Measurements from ENCODE around the gene SLC35F1.
A peak's percentile ranks its signal among the peaks of the same experiment; 100 is the strongest.
"Not testable (repeated sequence)": the region's sequence is repeated elsewhere in the genome, so short reads cannot be mapped to it uniquely, and the experiment has no call there.

Gene SLC35F1

GRCh38 chr6:117928833-117929232, 21.8 kb downstream of the SLC35F1 start:
- DNase-seq, result no peak

- no peak for DNase-seq
Measured at GRCh38 chr6:117929501-117929900, 22.4 kb downstream of the SLC35F1 start.

DNA sequence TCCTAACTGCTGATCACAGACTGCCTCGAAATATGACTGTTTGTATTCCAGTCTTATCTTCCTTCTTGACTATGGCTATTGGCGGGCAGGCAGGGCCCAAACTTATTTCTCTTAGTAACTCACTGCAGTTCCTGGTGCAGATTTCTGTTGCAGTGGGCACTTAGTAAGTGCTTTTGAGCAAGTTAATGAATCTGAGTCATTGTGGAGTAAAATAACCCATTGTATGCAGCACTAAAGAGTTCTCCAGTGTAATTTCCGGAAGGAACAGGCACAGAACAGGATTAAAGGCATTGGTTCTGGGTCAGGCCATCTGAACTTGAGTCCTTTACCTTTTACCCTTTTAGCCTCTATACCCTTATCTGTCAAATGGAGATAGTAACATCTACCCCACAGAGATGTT, 23.6 kb downstream of the SLC35F1 start:
- no peak for DNase-seq

GRCh38 chr6:117932001-117932400, 24.9 kb downstream of the SLC35F1 start:
- no peak for DNase-seq

DNA sequence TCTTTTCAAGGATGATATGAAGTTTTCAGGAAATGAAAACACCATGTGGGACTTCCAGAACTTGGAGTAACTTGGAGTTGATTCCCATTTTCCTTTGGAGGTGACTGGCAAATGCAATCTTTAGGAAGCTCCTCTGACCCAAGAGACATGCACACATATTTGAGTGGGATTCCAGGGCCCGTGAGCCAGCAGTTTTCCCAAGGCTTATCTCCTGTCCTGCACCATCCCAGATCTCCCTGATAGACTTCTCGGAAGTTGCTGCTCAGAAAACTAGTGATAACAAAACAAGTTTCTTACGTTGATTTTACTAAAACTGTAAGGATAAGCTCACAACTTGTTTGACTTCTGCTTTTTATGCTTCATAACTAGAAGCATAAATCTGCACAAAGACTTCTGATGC, 25.6 kb downstream of the SLC35F1 start:
- no peak for DNase-seq

GRCh38 chr6:117933471-117933870, 26.4 kb downstream of the SLC35F1 start:
- DNase-seq, result no peak

GRCh38 chr6:117938311-117938995, 31.4 kb downstream of the SLC35F1 start:
- DNase-seq, result no peak

DNA sequence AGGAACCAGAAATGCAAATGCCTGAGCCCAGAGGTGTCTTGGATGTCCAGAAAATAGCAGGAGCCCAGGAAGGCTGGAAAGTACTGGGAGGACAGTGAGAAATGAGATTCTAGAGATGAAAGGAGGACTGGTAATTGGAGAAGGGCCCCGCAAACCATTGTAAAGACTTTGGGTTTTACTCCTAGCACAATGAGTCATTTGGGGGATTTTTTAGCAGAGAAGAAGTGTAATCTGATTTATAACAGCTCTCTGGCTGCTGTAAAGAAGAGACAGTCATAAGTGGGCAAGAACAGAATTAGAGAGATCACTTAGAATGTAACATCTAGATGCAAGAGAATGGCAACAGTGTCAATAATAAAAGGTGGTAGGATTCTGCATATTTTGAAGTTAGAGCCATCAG, 40.2 kb downstream of the SLC35F1 start:
- no peak for DNase-seq

DNA sequence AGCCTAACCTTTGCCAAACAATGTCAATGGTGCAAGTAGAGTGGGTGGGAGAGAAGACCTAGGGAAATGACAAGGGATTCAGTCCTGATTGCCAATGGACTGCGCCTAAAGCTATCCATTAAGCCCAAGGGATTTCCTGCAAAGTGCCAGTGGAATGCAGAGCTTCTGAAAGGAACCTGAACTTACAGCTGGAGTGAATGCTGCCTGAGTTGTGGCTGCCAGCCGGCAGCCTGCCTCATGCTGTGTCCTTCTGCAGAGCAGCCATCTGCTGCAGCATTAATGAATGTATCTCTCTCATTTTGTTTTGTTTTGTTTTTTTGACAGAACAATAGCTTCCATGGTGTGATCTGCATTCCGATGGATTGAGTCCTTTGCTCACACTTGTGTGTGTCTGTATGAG, 44.7 kb downstream of the SLC35F1 start:
- DNase-seq, result no peak

DNA sequence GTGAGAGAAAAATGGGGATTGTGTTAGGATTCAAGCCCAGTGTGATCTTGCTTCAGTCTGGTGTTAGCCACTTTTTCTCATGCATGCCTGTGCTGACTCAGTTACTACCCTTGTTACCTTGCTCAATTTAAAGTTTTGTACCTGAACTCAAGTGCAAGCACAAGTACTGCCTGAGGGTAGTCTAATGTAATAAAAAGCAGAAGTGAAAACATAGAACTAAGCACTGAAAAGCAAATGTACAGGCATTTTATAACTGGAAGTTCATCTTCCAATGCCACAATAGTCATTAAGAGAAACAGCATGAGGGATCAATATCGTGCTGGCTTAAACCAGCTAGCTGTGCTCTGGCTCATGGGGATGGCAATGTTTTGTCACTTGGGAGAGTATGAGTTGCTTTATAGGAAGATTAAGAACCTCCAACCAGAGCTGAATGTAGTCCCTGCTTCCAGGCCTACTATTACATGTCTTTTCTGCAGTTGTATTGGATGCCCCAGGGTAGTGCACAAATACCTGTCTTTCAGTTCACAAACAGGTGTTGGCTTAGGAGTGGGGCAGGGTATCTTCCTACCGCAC, 48.7 kb downstream of the SLC35F1 start:
- DNase-seq, result no peak

DNA sequence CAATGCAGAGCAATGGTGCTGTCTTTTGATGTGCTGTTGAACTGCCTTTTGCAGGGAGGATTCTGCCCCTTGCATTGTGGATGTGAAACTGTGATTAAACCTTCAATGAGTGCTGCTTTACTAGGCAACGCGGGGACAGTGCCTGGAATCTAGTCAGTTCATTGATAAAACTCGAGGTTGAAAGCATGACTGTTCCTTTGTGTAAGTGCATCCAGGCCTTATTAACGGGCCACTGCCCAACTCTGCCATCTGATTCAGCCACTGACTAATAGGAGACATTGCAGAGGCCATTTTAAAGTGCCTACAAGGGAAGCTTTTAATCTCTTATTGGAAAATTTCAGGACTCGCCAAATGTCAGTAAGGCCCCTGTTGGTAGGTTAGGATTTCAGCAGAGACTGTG, 49.3 kb downstream of the SLC35F1 start:
- no peak for DNase-seq

DNA sequence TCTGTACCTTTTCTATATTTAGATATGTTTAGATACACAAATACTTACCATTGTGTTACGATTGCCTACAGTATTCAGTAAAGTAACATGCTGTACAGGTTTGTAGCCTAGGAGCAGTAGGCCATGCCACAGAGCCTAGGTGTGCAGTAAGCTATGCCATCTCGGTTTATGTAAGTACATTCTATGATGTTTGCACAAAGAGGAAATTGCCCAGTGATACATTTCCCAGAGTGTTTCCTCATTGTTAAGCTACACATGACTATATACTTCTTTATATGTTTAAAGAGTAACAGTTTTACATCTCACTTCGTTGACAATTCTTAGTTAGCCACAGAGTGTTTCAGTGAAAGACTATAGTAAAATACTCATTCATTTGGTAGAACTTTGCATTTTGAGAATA, 51.5 kb downstream of the SLC35F1 start:
- DNase-seq, result no peak

- no peak for DNase-seq
Measured at GRCh38 chr6:117960877-117961276, 53.8 kb downstream of the SLC35F1 start.

GRCh38 chr6:117961301-117961700, 54.2 kb downstream of the SLC35F1 start:
- no peak for DNase-seq

GRCh38 chr6:117965763-117966162, 58.7 kb downstream of the SLC35F1 start:
- DNase-seq, result not testable (repeated sequence)

GRCh38 chr6:117971637-117972036, 64.6 kb downstream of the SLC35F1 start:
- DNase-seq, result no peak

- DNase-seq, result no peak
Measured at GRCh38 chr6:117974914-117975627, 68.0 kb downstream of the SLC35F1 start.

DNA sequence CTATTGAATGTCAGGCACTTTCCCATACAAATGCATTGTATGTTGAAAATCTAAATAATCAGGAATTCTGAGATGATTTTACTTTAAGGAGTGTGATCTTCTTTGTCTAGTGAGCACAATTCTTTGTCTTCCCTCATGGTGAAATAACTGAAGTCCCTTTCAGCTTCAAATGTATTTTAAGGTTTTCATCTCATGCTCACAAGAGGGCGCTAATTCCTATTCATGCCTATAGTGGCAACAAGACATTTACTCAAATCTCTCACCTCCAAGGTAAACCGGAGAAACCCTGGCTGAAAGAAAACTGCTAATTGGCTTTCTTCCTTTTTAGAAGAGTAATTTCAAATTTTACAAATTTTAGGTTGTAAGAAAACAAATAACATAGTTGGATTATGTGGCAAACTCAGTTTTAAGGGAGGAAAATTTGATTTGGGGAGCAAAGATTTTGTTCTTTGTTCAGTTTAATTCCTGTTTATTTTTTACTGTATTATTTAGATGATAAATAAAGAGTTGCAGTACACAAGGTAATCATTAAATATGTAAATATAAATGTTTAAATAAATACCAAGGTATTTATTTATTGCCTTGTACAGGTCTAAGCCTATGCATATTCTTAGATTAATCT, 69.1 kb downstream of the SLC35F1 start:
- peak; percentile 49 for DNase-seq

- DNase-seq, result no peak
Measured at GRCh38 chr6:117985916-117986315, 78.9 kb downstream of the SLC35F1 start.

DNA sequence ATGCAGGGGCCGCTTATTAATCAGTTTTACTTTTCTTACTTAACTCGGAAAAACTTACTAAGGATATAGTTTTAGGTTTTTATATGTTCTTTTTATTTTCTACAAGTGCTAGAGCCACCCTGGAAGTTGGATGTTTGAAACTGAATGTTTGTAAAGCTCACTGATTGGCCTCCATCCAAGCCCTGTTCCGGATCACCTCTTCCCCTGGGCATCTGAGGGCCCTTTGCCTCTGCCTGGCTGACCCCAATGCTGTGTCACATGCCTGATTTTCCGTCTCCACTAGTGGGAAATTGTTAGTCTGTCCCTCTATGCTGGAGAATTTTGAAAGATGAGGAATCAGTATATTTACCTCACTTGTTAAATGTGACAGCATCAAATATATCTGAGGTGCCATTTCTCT, 79.3 kb downstream of the SLC35F1 start:
- no peak for DNase-seq

DNA sequence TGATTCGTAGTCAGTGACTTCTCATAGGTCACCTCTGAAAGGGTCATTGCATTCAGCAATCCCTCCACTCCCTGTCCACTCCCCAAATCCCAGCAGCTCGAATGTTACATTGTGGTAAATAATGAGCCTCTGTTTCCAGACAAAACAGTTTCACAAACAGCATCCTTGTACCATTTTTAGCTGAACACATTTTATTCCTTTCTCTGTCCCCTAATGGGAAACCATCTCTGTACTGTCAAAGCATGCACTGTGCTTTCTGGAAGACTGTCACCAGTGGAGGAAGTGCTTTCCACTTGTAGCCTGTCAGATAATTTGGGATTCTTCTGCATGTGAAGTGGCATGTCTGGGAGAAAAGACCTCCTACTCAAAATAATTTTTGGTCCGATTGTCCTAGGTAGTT, 82.0 kb downstream of the SLC35F1 start:
- no peak for DNase-seq

DNA sequence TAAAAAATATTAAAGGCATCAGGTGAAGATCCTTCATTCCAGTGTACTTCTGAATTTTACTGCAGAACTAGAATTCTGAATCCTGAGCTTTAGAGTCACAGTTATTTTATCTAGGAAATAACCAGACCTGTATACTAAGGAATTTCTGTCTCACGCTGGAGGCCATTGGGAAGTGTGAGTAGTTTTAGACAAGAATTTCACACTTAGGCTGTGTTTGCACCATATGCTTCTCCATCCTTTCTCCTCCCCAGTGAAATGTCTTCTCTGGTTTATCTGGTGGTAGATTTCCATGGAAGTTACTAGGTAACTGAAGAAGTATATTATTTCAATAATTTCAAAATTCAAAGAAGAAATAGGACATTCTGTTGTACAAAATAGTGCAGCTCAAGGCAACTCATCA, 83.1 kb downstream of the SLC35F1 start:
- DNase-seq, result no peak

- DNase-seq, result no peak
Measured at GRCh38 chr6:117992856-117993255, 85.8 kb downstream of the SLC35F1 start.

DNA sequence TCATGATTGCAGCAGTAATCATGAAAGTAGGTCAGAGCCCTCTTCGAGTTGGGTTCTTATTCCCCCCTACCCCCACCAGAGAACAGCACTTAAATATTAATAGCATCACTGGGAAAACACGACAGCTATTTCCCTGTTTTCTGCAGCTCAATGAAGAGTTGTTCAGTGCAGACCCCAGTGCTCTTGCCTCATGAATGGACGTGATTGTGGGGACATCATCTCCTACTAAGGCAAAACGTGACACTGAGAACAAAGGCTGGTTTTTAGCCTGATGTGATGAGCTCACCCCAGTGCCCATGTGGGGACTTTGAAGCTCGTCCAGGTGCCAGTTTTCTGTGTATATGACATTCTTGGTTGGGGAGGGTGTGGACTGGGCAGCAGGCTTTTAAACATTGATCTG, 105.9 kb downstream of the SLC35F1 start:
- DNase-seq, result no peak
